Measurements from ENCODE around the gene PPP1R7.

DNA sequence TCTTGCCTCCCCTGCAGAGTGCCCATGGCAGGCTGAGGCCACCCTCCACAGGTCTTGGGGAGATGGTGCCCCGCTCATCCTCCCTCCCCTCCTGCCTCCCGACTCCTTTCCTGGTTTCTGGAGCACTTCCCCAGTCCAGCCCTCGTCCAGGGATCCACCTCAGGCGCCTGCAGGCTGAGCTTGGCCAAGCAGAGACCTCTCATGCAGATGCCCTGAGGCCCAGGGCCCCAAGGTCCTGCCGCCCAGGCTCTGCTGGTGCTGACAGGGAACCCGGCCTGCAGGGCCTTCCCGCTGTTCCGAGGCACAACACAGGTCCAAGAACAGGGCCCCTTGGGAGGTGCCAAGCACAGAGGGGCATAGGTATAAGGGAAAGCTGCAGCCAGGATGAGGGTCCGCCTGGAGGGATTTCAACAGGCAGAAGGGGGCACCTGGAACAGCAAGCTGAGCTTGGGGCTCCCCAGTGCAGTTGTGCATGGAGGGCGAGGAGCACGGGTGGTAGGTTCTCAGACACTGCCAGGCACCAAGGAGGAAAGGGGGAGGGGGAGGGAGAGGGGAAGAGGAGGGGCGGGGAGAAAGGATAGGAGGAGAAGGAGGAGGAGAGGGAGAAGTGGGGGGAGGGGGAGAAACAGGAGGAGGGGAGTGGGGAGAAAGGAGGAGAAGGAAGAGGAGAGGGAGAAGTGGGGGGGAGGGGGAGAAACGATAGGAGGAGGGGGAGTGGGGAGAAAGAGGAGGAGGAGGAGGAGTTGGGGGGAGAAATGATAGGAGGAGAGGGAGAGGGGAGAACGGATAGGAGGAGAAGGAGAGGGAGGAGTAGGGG lies 37.0 kb downstream of the PPP1R7 start:
- no peak for TF ChIP-seq EP300 (IDR thresholded peaks at IDR 0.05)
- TF ChIP-seq, protein P1, sequence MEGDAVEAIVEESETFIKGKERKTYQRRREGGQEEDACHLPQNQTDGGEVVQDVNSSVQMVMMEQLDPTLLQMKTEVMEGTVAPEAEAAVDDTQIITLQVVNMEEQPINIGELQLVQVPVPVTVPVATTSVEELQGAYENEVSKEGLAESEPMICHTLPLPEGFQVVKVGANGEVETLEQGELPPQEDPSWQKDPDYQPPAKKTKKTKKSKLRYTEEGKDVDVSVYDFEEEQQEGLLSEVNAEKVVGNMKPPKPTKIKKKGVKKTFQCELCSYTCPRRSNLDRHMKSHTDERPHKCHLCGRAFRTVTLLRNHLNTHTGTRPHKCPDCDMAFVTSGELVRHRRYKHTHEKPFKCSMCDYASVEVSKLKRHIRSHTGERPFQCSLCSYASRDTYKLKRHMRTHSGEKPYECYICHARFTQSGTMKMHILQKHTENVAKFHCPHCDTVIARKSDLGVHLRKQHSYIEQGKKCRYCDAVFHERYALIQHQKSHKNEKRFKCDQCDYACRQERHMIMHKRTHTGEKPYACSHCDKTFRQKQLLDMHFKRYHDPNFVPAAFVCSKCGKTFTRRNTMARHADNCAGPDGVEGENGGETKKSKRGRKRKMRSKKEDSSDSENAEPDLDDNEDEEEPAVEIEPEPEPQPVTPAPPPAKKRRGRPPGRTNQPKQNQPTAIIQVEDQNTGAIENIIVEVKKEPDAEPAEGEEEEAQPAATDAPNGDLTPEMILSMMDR (IDR thresholded peaks at IDR 0.05), result no peak
- no peak for TF ChIP-seq POLR2AphosphoS5 (IDR thresholded peaks at IDR 0.05)

Data from esophagus muscularis mucosa (tissue), 4 donors.